22Rv1 (cell line): Measurements from ENCODE around the gene NUP107.

Experiments used
- H3K27ac ChIP-seq: fragments of 450-650 bp; 2 replicates; pipeline ENCODE4 v1.5.1; 2017
- CTCF ChIP-seq: fragments of 450-650 bp; IDR thresholded peaks from 2 replicates; pipeline ENCODE4 v1.5.1; 2017; ENCODE audit warnings: mild to moderate bottlenecking
- ZFX ChIP-seq: fragments of 450-650 bp; IDR thresholded peaks from 2 replicates; pipeline ENCODE4 v1.6.1; 2017; ENCODE audit warnings: antibody characterized with exemption, borderline replicate concordance

The NUP107 gene

GRCh38 chr12:68739891-68740290 is 53.1 kb downstream of the NUP107 start:
- TF ChIP-seq CTCF (no peak), ZFX (no peak)
- H3K27ac ChIP-seq, result no peak overlapping the region

GRCh38 chr12:68743356-68743755 is 56.6 kb downstream of the NUP107 start:
- H3K27ac ChIP-seq, result no peak overlapping the region
- TF ChIP-seq CTCF (no peak), ZFX (no peak)

GRCh38 chr12:68745376-68745903 is 58.7 kb downstream of the NUP107 start:
- peak overlapping the region; percentile 60 for H3K27ac ChIP-seq
- TF ChIP-seq ZFX (no peak), CTCF (no peak)

GRCh38 chr12:68745904-68746571 is 59.3 kb downstream of the NUP107 start, which contains the start of gene SLC35E3:
Gene SLC35E3 (plus strand): TSS chr12:68746176. CDS start chr12:68746378, 202 bp downstream.
- TF ChIP-seq ZFX (no peak), CTCF (no peak)
- peak within 1 kb of the TSS; percentile 60 for H3K27ac ChIP-seq

GRCh38 chr12:68746572-68747180 is 59.9 kb downstream of the NUP107 start:
- TF ChIP-seq ZFX (no peak), CTCF (no peak)
- H3K27ac ChIP-seq, result peak overlapping the region; percentile 60

- TF ChIP-seq CTCF (no peak), ZFX (no peak)
- no peak overlapping the region for H3K27ac ChIP-seq
Observed at GRCh38 chr12:68749443-68749842, 62.7 kb downstream of the NUP107 start.

- TF ChIP-seq ZFX (no peak), CTCF (no peak)
- no peak overlapping the region for H3K27ac ChIP-seq
Observed at GRCh38 chr12:68749861-68750260, 63.1 kb downstream of the NUP107 start.
